HL-60 (cell line): ENCODE data around the gene HOXB3.
A peak's percentile ranks its signal among the peaks of the same experiment; 100 is the strongest.

Source experiments
- DNase-seq, 2 experiments: peaks; one replicate each; pipeline ENCODE4 v3.0.0-alpha.2; 2010 to 2020; ENCODE audit warnings: low read depth in 1 of 2, low spot score in 1 of 2
- H3K27ac ChIP-seq: fragments of 250-450 bp; sonication (Bioruptor Pico); replicated peaks from 2 replicates; pipeline ENCODE4 v1.5.1; 2020; ENCODE audit warnings: mild to moderate bottlenecking, moderate library complexity
- H3K27me3 ChIP-seq: fragments of 250-450 bp; sonication (Bioruptor Pico); 2 replicates; pipeline ENCODE4 v1.5.1; 2021; ENCODE audit warnings: mild to moderate bottlenecking, moderate library complexity; ENCODE audit not compliant: insufficient read depth, poor library complexity, severe bottlenecking
- H3K4me3 ChIP-seq: replicated peaks from 2 replicates; pipeline ENCODE4 v1.5.1; 2011; ENCODE audit warnings: mild to moderate bottlenecking, control low read depth, low read length; ENCODE audit not compliant: insufficient read depth
- CTCF ChIP-seq: IDR thresholded peaks from one replicate; pipeline ENCODE4 v1.5.1; 2011; ENCODE audit warnings: low read length, control low read depth, inconsistent platforms; ENCODE audit not compliant: insufficient read depth
- GABPA ChIP-seq: IDR thresholded peaks from 2 replicates; pipeline ENCODE4 v1.6.1; 2012; ENCODE audit warnings: low read depth
- POLR2AphosphoS5 ChIP-seq: IDR thresholded peaks from 2 replicates; pipeline ENCODE4 v1.6.1; 2012; ENCODE audit warnings: low read depth
- REST ChIP-seq: IDR thresholded peaks from 2 replicates; pipeline ENCODE4 v1.6.1; 2012; ENCODE audit warnings: low read depth; ENCODE audit not compliant: insufficient replicate concordance
- SPI1 ChIP-seq: IDR thresholded peaks from 2 replicates; pipeline ENCODE4 v1.6.1; 2012; ENCODE audit warnings: low read depth, mild to moderate bottlenecking, borderline replicate concordance

The HOXB3 gene

GRCh38 chr17:48630009-48630924 lies 40.2 kb upstream of the HOXB3 start:
- Histone ChIP-seq H3K27me3 (peaks cover 86% of the 10 kb centered on the region), H3K4me3 (no peak overlapping the region), H3K27ac (no peak overlapping the region)
- DNase-seq, result no peak
- no peak for TF ChIP-seq POLR2AphosphoS5
- no peak for TF ChIP-seq GABPA
- no peak for TF ChIP-seq SPI1
- no peak for TF ChIP-seq CTCF
- TF ChIP-seq REST, result no peak

- peaks cover 84% of the 10 kb centered on the region for H3K27me3 ChIP-seq
- no peak for TF ChIP-seq SPI1
- TF ChIP-seq CTCF, result no peak
- no peak for TF ChIP-seq REST
- no peak for TF ChIP-seq POLR2AphosphoS5
- no peak for TF ChIP-seq GABPA
- no peak overlapping the region for H3K4me3 ChIP-seq
- no peak for DNase-seq
- no peak overlapping the region for H3K27ac ChIP-seq
Observed at GRCh38 chr17:48629411-48629759, 39.3 kb upstream of the HOXB3 start.

GRCh38 chr17:48628649-48629410 lies 38.8 kb upstream of the HOXB3 start:
- Histone ChIP-seq H3K27me3 (peaks cover 84% of the 10 kb centered on the region), H3K27ac (no peak overlapping the region)

More at GRCh38 chr17:48628649-48629410, 38.8 kb upstream of the HOXB3 start:
- TF ChIP-seq SPI1 (no peak), POLR2AphosphoS5 (no peak), CTCF (no peak), REST (no peak), GABPA (no peak)
- H3K4me3 ChIP-seq, result no peak overlapping the region
- DNase-seq, result peak in 1 of 2 experiments; percentile 11
